Spinal cord (tissue), 10 donors: Measurements from ENCODE around the gene LTBP1. TPM values are rescaled to one million over a fixed set of nuclear protein-coding genes. Genes with fewer than 3 reads are reported as not detected.

Source experiments
- DNase-seq, 6 donors: peaks; one replicate each; pipeline versions ENCODE4 v3.0.0 to v3.0.0-alpha.2; 2013 to 2015; ENCODE audit warnings: low spot score in 6 of 6, low read depth in 4 of 6
- H3K27ac ChIP-seq: one replicate; pipeline ENCODE4 v1.5.1; 2013; ENCODE audit warnings: low read depth, low read length, control low read depth
- H3K27me3 ChIP-seq: one replicate; pipeline ENCODE4 v1.6.1; 2013; ENCODE audit warnings: low read length; ENCODE audit not compliant: control insufficient read depth, insufficient read depth
- H3K36me3 ChIP-seq: one replicate; pipeline ENCODE4 v1.6.1; 2013; ENCODE audit warnings: low read length; ENCODE audit not compliant: control insufficient read depth, insufficient read depth
- H3K4me1 ChIP-seq: one replicate; pipeline ENCODE4 v1.6.1; 2013; ENCODE audit warnings: low read length; ENCODE audit not compliant: control insufficient read depth, insufficient read depth
- H3K4me3 ChIP-seq: one replicate; pipeline ENCODE4 v1.5.1; 2013; ENCODE audit warnings: low read depth, low read length, control low read depth
- H3K9me3 ChIP-seq: one replicate; pipeline ENCODE4 v1.6.1; 2013; ENCODE audit warnings: low read length; ENCODE audit not compliant: control insufficient read depth, insufficient read depth
- WGBS: methylation state at CpG from one replicate; pipeline ENCODE4 v1.1.5; 2013; ENCODE audit warnings: missing lambda C conversion rate; ENCODE audit not compliant: insufficient coverage; 5-methylcytosine and 5-hydroxymethylcytosine counted together
- polyA plus RNA-seq, 2 donors: library from polyadenylated mRNA; unstranded; fragments of 120-200 nt; gene quantifications; one replicate each; pipeline ENCODE4 v1.2.1, GENCODE V29; 2013; ENCODE audit not compliant: insufficient read length in 2 of 2
- total RNA-seq, 2 donors: library from RNA; depleted of rRNA in 1 of 2; stranded (reverse); fragments of 120-200 nt in 1 of 2; fragments of >200 nt in 1 of 2; gene quantifications; one replicate each; pipeline versions ENCODE4 v1.2.3 to v1.2.4, GENCODE V29; 2013 to 2014
- donor health status: healthy.

Gene LTBP1
- total and polyA plus RNA-seq, 4 donors = 22.7 to 83.0 (median 51.7) TPM

GRCh38 chr2:33202641-33203522, 256.1 kb downstream of the LTBP1 start:
- WGBS = 91% methylated on average over 8 of the region's 9 CpGs
- Histone ChIP-seq H3K27ac (no peak overlapping the region), H3K27me3 (no peaks in the 10 kb centered on the region), H3K4me3 (no peak overlapping the region), H3K36me3 (no peaks in the 10 kb centered on the region), H3K9me3 (no peaks in the 10 kb centered on the region), H3K4me1 (no peaks in the 10 kb centered on the region)
- no peak for DNase-seq

DNA sequence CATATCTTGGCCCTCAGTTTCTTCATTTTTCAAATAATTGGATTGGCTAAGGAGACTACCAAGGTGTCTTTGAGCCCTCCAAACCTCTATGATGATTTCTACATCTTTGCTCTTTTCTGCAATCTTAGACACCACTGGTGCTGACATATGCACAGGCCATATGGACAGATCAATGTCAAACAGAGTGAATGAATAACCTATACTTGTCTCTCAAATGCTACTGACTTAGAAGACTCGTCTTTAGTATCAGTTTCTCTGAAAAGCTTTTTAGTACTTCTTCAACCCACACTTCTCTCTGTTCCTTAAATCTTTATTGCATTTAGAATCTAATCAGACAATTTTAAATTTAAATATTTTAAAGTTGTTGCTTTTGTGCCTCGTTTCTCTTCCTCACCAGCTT, 258.2 kb downstream of the LTBP1 start:
- DNase-seq = no peak
- H3K36me3 ChIP-seq = no peaks in the 10 kb centered on the region
- H3K27me3 ChIP-seq = no peaks in the 10 kb centered on the region
- WGBS = no CpG with 5 or more reads among the region's 2 CpGs
- H3K27ac ChIP-seq = no peak overlapping the region
- H3K4me1 ChIP-seq = no peaks in the 10 kb centered on the region
- no peaks in the 10 kb centered on the region for H3K9me3 ChIP-seq
- no peak overlapping the region for H3K4me3 ChIP-seq

DNA sequence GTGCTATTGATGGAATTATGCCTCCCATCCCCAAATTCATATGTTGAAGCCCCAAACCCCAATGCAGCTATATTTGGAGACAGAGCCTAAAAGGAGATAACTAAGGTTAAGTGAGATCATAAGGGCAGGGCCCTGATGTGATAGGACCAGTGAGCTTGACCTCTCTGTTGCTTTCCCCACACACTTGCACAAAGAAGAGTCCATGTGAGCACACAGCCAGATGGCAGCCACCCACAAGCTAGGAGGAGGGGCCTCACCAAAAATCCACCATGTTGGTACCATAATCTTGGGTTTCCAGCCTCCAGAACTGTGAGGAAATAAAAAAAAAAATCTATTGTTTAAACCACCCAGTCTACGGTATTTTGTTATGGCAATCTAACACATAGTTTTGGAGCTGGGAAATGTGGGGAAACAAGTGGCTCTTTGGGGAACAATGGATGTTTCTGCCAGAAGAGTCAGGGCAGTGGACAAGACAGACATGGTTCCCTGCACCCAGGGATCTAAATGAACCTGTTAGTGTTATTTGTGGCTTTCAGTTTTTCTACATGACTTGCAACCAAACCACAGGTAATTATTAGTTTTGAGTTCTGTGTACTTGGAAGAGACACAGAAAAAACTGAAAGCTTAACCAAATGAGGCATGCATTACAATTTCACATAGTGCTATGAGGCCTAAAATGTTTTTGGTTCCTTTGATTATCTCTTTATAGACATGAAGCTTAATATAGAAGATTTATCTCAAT, 259.1 kb downstream of the LTBP1 start:
- no peak for DNase-seq
- no peaks in the 10 kb centered on the region for H3K27me3 ChIP-seq
- no peak overlapping the region for H3K4me3 ChIP-seq
- no peaks in the 10 kb centered on the region for H3K9me3 ChIP-seq
- no peaks in the 10 kb centered on the region for H3K4me1 ChIP-seq
- no peak overlapping the region for H3K27ac ChIP-seq
- no CpG with 5 or more reads among the region's 1 CpG for WGBS
- no peaks in the 10 kb centered on the region for H3K36me3 ChIP-seq

- Histone ChIP-seq H3K36me3 (no peaks in the 10 kb centered on the region), H3K4me3 (no peak overlapping the region), H3K9me3 (no peaks in the 10 kb centered on the region), H3K4me1 (no peaks in the 10 kb centered on the region), H3K27me3 (no peaks in the 10 kb centered on the region), H3K27ac (no peak overlapping the region)
- DNase-seq = peak in 1 of 6 donors; percentile 11
- no CpG with 5 or more reads among the region's 4 CpGs for WGBS
Measured at GRCh38 chr2:33207151-33207740, 260.5 kb downstream of the LTBP1 start.

GRCh38 chr2:33208400-33208799, 261.6 kb downstream of the LTBP1 start:
- no peaks in the 10 kb centered on the region for H3K27me3 ChIP-seq
- no peak overlapping the region for H3K4me3 ChIP-seq
- H3K36me3 ChIP-seq = no peaks in the 10 kb centered on the region
- H3K4me1 ChIP-seq = no peaks in the 10 kb centered on the region
- no peak overlapping the region for H3K27ac ChIP-seq
- H3K9me3 ChIP-seq = no peaks in the 10 kb centered on the region
- WGBS = 100% methylated on average over 3 of the region's 3 CpGs
- no peak for DNase-seq

DNA sequence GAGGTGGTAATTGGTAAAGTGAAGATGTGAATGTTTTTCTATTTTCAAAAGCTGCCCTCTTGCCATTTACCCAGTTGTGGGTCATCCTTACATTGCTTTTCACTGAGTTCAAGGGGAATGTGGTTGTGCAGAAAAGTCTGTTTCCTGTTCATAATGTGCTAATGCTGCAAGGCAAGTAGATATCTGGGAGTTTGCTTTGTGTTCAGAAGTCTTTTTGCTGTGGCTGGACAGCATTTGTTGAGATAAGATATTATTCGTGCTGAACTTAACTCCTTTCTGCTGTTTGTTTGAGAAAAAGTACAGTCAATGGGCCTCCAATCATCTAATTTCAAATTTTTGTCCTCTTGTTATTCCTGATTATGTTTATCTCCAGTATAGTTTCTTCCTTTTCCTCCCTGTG, 263.2 kb downstream of the LTBP1 start:
- no peaks in the 10 kb centered on the region for H3K9me3 ChIP-seq
- no peaks in the 10 kb centered on the region for H3K4me1 ChIP-seq
- H3K36me3 ChIP-seq = no peaks in the 10 kb centered on the region
- no peak overlapping the region for H3K4me3 ChIP-seq
- no CpG with 5 or more reads among the region's 1 CpG for WGBS
- H3K27me3 ChIP-seq = no peaks in the 10 kb centered on the region
- no peak for DNase-seq
- no peak overlapping the region for H3K27ac ChIP-seq

GRCh38 chr2:33210626-33211025, 263.9 kb downstream of the LTBP1 start:
- no peak for DNase-seq
- H3K36me3 ChIP-seq = no peaks in the 10 kb centered on the region
- H3K9me3 ChIP-seq = no peaks in the 10 kb centered on the region
- H3K27me3 ChIP-seq = no peaks in the 10 kb centered on the region
- H3K4me3 ChIP-seq = no peak overlapping the region
- WGBS = no CpG with 5 or more reads among the region's 3 CpGs
- no peak overlapping the region for H3K27ac ChIP-seq
- no peaks in the 10 kb centered on the region for H3K4me1 ChIP-seq

DNA sequence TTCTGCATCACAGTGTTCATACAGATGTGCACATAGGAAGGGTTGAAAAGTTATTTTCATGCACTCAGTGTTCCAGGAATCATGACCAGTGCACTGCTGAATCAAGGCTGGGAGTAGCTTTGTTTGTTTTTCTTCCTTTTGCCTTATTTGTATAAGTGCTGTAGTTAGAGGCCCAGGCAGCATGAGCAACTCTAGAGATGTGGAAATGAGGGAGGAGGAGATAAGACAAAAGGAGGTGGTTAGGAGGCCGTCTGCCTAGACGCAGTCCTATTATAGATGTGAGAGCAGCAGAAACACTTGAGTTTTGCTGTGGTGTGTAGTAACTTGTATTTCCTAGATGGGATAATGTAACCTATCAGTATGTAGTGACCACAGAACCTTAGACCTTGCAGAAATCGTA, 265.4 kb downstream of the LTBP1 start:
- no peaks in the 10 kb centered on the region for H3K36me3 ChIP-seq
- no peak overlapping the region for H3K27ac ChIP-seq
- H3K27me3 ChIP-seq = no peaks in the 10 kb centered on the region
- 66% methylated on average over 2 of the region's 3 CpGs for WGBS
- peaks cover 4% of the 10 kb centered on the region for H3K4me1 ChIP-seq
- no peaks in the 10 kb centered on the region for H3K9me3 ChIP-seq
- peak in 1 of 6 donors; percentile 20 for DNase-seq
- no peak overlapping the region for H3K4me3 ChIP-seq

GRCh38 chr2:33213244-33213643, 266.5 kb downstream of the LTBP1 start:
- H3K27me3 ChIP-seq = no peaks in the 10 kb centered on the region
- no peak overlapping the region for H3K27ac ChIP-seq
- H3K4me3 ChIP-seq = no peak overlapping the region
- no CpG with 5 or more reads among the region's 3 CpGs for WGBS
- no peak for DNase-seq
- H3K9me3 ChIP-seq = no peaks in the 10 kb centered on the region
- H3K4me1 ChIP-seq = peaks cover 4% of the 10 kb centered on the region
- H3K36me3 ChIP-seq = no peaks in the 10 kb centered on the region
